Esophagus squamous epithelium (tissue), 4 donors: ENCODE measurements around the gene HEY2.

Source experiments
- POLR2A ChIP-seq, 4 donors: fragments of 450-650 bp; IDR thresholded peaks; one replicate each; pipeline ENCODE4 v1.6.1; 2017; ENCODE audit warnings: antibody characterized with exemption in 4 of 4, mild to moderate bottlenecking in 4 of 4, moderate library complexity in 3 of 4
- TF ChIP-seq, protein P1 (sequence below), 6 experiments: fragments of 450-650 bp in 4 of 6; fragments of 200-600 bp in 2 of 6; sonication (generic) in 2 of 6; IDR thresholded peaks; one replicate each; pipeline ENCODE4 v1.5.1; 2016 to 2019; ENCODE audit warnings: antibody characterized with exemption in 6 of 6, mild to moderate bottlenecking in 4 of 6, moderate library complexity in 4 of 6

DNA sequence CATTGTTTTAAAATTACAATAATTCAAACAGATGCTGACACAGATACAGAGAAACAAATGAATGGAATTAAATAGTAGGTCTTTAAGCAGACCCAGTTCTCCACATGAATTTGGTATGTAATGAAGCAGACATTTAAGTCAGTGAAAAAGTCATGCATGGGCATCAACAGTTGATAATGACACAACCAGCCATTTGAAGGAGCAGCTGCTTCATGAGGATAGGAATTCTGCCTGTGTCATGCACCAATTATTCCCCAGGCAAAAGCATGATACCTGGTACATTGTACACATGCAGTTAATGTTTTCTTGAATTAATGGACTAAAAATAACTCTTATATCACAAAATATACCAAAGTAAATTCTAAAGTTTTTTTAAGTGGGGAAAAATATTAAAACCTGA lies 11.2 kb upstream of the HEY2 start:
- TF ChIP-seq, protein P1, sequence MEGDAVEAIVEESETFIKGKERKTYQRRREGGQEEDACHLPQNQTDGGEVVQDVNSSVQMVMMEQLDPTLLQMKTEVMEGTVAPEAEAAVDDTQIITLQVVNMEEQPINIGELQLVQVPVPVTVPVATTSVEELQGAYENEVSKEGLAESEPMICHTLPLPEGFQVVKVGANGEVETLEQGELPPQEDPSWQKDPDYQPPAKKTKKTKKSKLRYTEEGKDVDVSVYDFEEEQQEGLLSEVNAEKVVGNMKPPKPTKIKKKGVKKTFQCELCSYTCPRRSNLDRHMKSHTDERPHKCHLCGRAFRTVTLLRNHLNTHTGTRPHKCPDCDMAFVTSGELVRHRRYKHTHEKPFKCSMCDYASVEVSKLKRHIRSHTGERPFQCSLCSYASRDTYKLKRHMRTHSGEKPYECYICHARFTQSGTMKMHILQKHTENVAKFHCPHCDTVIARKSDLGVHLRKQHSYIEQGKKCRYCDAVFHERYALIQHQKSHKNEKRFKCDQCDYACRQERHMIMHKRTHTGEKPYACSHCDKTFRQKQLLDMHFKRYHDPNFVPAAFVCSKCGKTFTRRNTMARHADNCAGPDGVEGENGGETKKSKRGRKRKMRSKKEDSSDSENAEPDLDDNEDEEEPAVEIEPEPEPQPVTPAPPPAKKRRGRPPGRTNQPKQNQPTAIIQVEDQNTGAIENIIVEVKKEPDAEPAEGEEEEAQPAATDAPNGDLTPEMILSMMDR (IDR thresholded peaks at IDR 0.05): no peak
- no peak for TF ChIP-seq POLR2A (IDR thresholded peaks at IDR 0.05)
